OCI-LY3 (cell line): ENCODE data around the gene DHDH.

Experiments used
- CTCF ChIP-seq: fragments of 200-600, 300-600 bp; sonication (generic); IDR thresholded peaks from 2 replicates; pipeline ENCODE4 v1.5.1; 2014; ENCODE audit warnings: antibody characterized with exemption, low read length, low read depth
- EZH2phosphoT487 ChIP-seq: fragments of 200-600 bp; shearing (Covaris generic); IDR thresholded peaks from 2 replicates; pipeline ENCODE4 v1.6.1; 2018; ENCODE audit warnings: antibody characterized with exemption, mixed run types, low read depth

DNA sequence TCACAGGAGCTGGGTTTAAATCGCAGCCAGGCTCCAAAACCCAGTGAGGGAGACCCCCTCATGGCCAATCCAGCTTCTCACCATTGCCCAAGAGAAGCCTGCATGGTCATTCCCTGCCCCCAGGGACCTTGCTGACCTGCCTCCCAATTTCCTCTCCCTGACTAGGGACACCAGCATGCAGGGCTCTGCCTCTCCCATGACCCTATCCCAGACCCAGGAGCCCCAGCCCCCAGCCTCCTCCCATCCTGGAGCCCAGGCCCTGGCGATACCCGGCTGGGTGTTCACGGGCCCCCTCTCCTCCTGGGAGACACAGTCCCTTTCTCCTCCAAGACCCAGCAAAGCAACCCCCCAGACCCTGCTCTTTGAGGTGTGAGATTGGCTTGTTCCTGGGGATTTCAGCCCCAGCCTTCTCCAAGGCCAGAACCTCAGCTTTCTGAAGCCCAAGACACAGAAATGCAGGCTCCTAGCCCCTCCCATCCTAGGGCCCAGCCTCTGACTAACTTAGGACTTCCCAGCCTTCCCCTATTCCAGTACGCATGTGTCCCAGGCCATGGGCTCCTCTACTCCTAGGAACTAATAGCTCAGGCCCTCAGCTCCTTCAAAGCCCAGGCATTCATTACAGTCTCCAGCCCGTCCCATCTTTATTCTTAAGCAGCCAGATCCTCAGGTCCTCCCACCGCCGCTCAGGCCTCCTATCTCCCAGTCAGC lies 58.5 kb downstream of the DHDH start:
- no peak for TF ChIP-seq CTCF
- TF ChIP-seq EZH2phosphoT487, result no peak
